Brain microvascular endothelial cell (primary cell): Measurements from ENCODE around the gene UBE2L5.

Experiments
- DNase-seq: peaks from one replicate; pipeline ENCODE4 v3.0.0-alpha.2; 2020
- H3K27ac ChIP-seq: fragments of 250-450 bp; sonication (Bioruptor Pico); 2 replicates; pipeline ENCODE4 v1.5.1; 2020; ENCODE audit warnings: mild to moderate bottlenecking, moderate library complexity
- H3K27me3 ChIP-seq: fragments of 250-450 bp; sonication (Bioruptor Pico); replicated peaks from 2 replicates; pipeline ENCODE4 v1.5.1; 2020; ENCODE audit warnings: mild to moderate bottlenecking
- H3K36me3 ChIP-seq: fragments of 250-450 bp; sonication (Bioruptor Pico); replicated peaks from 2 replicates; pipeline ENCODE4 v1.5.1; 2020; ENCODE audit warnings: mild to moderate bottlenecking
- H3K4me3 ChIP-seq: 2 replicates; pipeline ENCODE4 v1.5.1; 2011; ENCODE audit warnings: low read depth, mild to moderate bottlenecking, control low read depth, low read length, moderate library complexity
- CTCF ChIP-seq: IDR thresholded peaks from 2 replicates; pipeline ENCODE4 v1.5.1; 2011; ENCODE audit warnings: low read depth, mild to moderate bottlenecking, moderate library complexity, low read length, control low read depth, inconsistent platforms; ENCODE audit errors: missing control alignments
- in situ Hi-C: cut with HindIII; loops from 2 replicates; pipeline ENCODE4 v1.10.0; 2017; ENCODE audit warnings: low sequenced_read_pairs, low pct_ligation_motif_present

UBE2L5 gene

GRCh38 chr13:30422054-30422839 is at the start of gene UBE2L5:
Gene UBE2L5 (plus strand): TSS chr13:30422493. CDS start chr13:30427991, 5,498 bp downstream.
- in situ Hi-C loops, result no loop called here
- peak within 1 kb of the TSS; percentile 44 for H3K27ac ChIP-seq
- H3K4me3 ChIP-seq, result peak within 1 kb of the TSS; percentile 65
- TF ChIP-seq CTCF, result no peak
- no peaks in the 10 kb centered on the region for H3K36me3 ChIP-seq
- H3K27me3 ChIP-seq, result no peaks in the 10 kb centered on the region
- peak; percentile 40 for DNase-seq

GRCh38 chr13:30373727-30374126 is 48.6 kb upstream of the UBE2L5 start:
- no peak for TF ChIP-seq CTCF
- Histone ChIP-seq H3K27me3 (no peaks in the 10 kb centered on the region), H3K4me3 (no peak overlapping the region), H3K27ac (no peak overlapping the region), H3K36me3 (no peaks in the 10 kb centered on the region)
- in situ Hi-C loops, result no loop called here
- DNase-seq, result no peak

- Histone ChIP-seq H3K27me3 (no peaks in the 10 kb centered on the region), H3K27ac (no peak overlapping the region), H3K4me3 (no peak overlapping the region), H3K36me3 (no peaks in the 10 kb centered on the region)
- no peak for DNase-seq
- TF ChIP-seq CTCF, result no peak
- in situ Hi-C loops, result no loop called here
Measured at GRCh38 chr13:30375265-30375835, 46.9 kb upstream of the UBE2L5 start.

- H3K36me3 ChIP-seq, result no peaks in the 10 kb centered on the region
- no peaks in the 10 kb centered on the region for H3K27me3 ChIP-seq
- TF ChIP-seq CTCF, result no peak
- DNase-seq, result no peak
- in situ Hi-C loops, result no loop called here
- no peak overlapping the region for H3K27ac ChIP-seq
- H3K4me3 ChIP-seq, result no peak overlapping the region
Measured at GRCh38 chr13:30376426-30377311, 45.6 kb upstream of the UBE2L5 start.

- TF ChIP-seq CTCF, result no peak
- in situ Hi-C loops, result no loop called here
Measured at GRCh38 chr13:30377312-30377685, 45.0 kb upstream of the UBE2L5 start.

More at GRCh38 chr13:30377312-30377685, 45.0 kb upstream of the UBE2L5 start:
- Histone ChIP-seq H3K27me3 (no peaks in the 10 kb centered on the region), H3K36me3 (no peaks in the 10 kb centered on the region), H3K4me3 (no peak overlapping the region), H3K27ac (no peak overlapping the region)
- DNase-seq, result no peak
